NCI-H1105 treated with DMSO at 0.1 percent for 48 hours (cell line): ENCODE results near the gene MRPS34.

ENCODE experiments used
- DNase-seq: peaks from one replicate; lab custom pipeline; 2025; lab: John Stamatoyannopoulos, UW

The MRPS34 gene

GRCh38 chr16:1727651-1728624 lies 45.0 kb downstream of the MRPS34 start:
- no peak for DNase-seq

- no peak for DNase-seq
These were observed 46.1 kb downstream of the MRPS34 start for GRCh38 chr16:1726661-1727502.

GRCh38 chr16:1724491-1724890 lies 48.4 kb downstream of the MRPS34 start:
- DNase-seq = no peak

- DNase-seq = no peak
These were observed 49.3 kb downstream of the MRPS34 start for GRCh38 chr16:1723450-1724147.
